Activated naive CD8-positive, alpha-beta T cell treated with anti-CD3 and anti-CD28 coated beads, Interleukin-2, amount 10 ng/mL, durations not matched to agents 7 days and 5 days (primary cell): Measurements from ENCODE around the gene TMEM14B. TPM values are rescaled to one million over a fixed set of nuclear protein-coding genes. Genes with fewer than 3 reads are reported as not detected.
"Not testable (repeated sequence)": the region's sequence is repeated elsewhere in the genome, so short reads cannot be mapped to it uniquely, and the experiment has no call there.

Source experiments
- ATAC-seq: fragments of 150-1000 bp; cut with Tn5 transposase; one replicate; pipeline ENCODE4 v1.10.0; 2021; ENCODE audit warnings: low read depth, moderate library complexity
- POLR2A ChIA-PET: fragments of 350-600 bp; sonication (Branson Sonifier 250); formaldehyde crosslinking; loops from one replicate; lab custom pipeline; 2021; ENCODE audit warnings: antibody characterized with exemption; lab: Charles Lee
- DNase-seq: peaks from one replicate; pipeline ENCODE4 v3.0.0; 2021
- H3K27ac Mint-ChIP-seq: one replicate; pipeline ENCODE4 v1.8.0; 2022; ENCODE audit warnings: mild to moderate bottlenecking, mixed read lengths
- H3K27me3 Mint-ChIP-seq: one replicate; pipeline ENCODE4 v1.8.0; 2022; ENCODE audit warnings: mild to moderate bottlenecking, moderate library complexity, mixed read lengths
- H3K36me3 Mint-ChIP-seq: one replicate; pipeline ENCODE4 v1.8.0; 2021; ENCODE audit warnings: mild to moderate bottlenecking, mixed read lengths
- H3K4me1 Mint-ChIP-seq: one replicate; pipeline ENCODE4 v1.8.0; 2021; ENCODE audit warnings: mixed read lengths
- H3K4me3 Mint-ChIP-seq: one replicate; pipeline ENCODE4 v1.8.0; 2022; ENCODE audit warnings: mild to moderate bottlenecking, moderate library complexity, mixed read lengths
- H3K9me3 Mint-ChIP-seq: one replicate; pipeline ENCODE4 v1.8.0; 2021; ENCODE audit warnings: mixed read lengths
- total RNA-seq, 2 experiments: library from RNA; stranded (reverse); gene quantifications; one replicate each; pipeline ENCODE4 v1.2.3, GENCODE V29; 2021

TMEM14B gene
- 10 to 100 TPM; 81.6 to 90.7 TPM for total RNA-seq

DNA sequence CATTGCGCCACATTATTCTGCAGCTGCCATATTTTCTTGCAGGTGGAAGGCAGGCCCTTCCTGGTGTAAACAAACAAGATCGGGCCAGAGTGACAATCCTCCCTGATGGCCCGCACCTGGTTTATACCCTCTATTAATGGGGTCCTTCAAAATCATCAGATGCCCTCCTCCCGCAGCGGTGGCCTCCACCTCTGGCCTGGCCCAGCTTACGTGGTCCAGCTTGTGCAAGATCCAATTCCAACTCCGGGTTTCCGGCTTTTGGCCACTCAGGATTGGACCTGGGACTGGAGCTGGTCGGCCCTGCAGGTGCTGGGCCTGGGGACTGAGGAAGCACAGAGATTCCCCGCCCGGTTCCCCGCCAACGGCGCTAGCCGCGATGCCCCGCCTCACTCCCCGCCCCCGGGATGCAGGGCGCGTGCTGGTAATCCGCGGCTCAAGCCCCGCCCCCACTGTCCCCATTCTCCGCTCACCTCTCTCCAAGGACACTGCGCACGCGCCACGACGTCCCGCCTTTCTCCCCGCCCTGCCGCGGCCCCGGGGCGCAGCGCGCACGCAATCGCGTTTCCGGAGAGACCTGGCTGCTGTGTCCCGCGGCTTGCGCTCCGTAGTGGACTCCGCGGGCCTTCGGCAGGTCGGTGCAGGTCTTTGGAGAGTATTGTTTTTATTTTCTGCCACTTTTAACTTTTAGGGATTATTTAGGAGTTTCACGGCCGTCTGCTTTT is at the start of gene TMEM14B:
TSS of gene TMEM14B (plus strand) at position 555 of the 722 bp plus-strand sequence. CDS start 1,441 bp downstream, outside the sequence.
- peak within 1 kb of the TSS; percentile 86 for H3K27ac Mint-ChIP-seq
- no peaks in the 10 kb centered on the region for H3K27me3 Mint-ChIP-seq
- POLR2A ChIA-PET = interaction anchor here (0.7 to 3.9 kb wide), 7 partner anchors 14 to 219 kb away, joined by 3 to 42 read pairs (median 5); partner anchors contain the start of genes C6orf52, PAK1IP1 and TMEM14C
- DNase-seq = peak; percentile 100
- H3K4me3 Mint-ChIP-seq = peak within 1 kb of the TSS; percentile 97
- peak; percentile 98 for ATAC-seq
- peaks cover 23% of the 10 kb centered on the region for H3K36me3 Mint-ChIP-seq
- peaks cover 33% of the 10 kb centered on the region for H3K4me1 Mint-ChIP-seq
- no peaks in the 10 kb centered on the region for H3K9me3 Mint-ChIP-seq

DNA sequence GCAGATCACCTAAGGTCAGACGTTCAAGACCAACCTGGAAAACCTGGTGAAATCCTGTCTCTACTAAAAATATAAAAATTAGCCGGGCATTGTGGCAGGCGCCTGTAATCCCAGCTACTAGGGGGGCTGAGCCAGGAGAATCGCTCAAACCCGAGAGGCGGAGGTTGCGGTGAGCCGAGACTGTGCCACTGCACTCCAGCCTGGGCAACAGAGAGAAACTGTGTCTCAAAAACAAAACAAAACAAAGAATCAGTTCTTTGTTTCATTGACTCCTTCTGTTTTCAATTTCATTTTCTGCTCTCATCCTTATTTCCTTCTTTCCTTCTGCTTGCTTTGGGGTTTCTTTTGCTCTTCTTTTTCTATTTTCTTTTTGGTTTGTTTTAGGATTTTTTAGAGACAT is 33.6 kb upstream of the TMEM14B start:
- Mint-ChIP-seq H3K27me3 (no peaks in the 10 kb centered on the region), H3K9me3 (peaks cover 5% of the 10 kb centered on the region), H3K27ac (no peak overlapping the region), H3K4me1 (peaks cover 4% of the 10 kb centered on the region), H3K4me3 (no peak overlapping the region), H3K36me3 (peaks cover 10% of the 10 kb centered on the region)
- ATAC-seq = no peak
- POLR2A ChIA-PET = interaction anchor here (0.6 to 1.0 kb wide), 3 partner anchors 19 to 136 kb away, joined by 3 to 4 read pairs (median 4); partner anchors contain the start of genes C6orf52 and PAK1IP1
- DNase-seq = no peak

GRCh38 chr6:10719296-10719963 is 28.2 kb upstream of the TMEM14B start:
- H3K9me3 Mint-ChIP-seq = peaks cover 11% of the 10 kb centered on the region
- H3K27me3 Mint-ChIP-seq = no peaks in the 10 kb centered on the region
- H3K4me1 Mint-ChIP-seq = peaks cover 30% of the 10 kb centered on the region
- ATAC-seq = peak; percentile 14
- POLR2A ChIA-PET = interaction anchor here (0.6 to 7.5 kb wide), 9 partner anchors 9 to 209 kb away, joined by 3 to 90 read pairs (median 9); partner anchors contain the start of genes C6orf52, PAK1IP1 and TMEM14B
- H3K27ac Mint-ChIP-seq = peak overlapping the region; percentile 96
- peak overlapping the region; percentile 92 for H3K4me3 Mint-ChIP-seq
- peak; percentile 47 for DNase-seq
- peaks cover 12% of the 10 kb centered on the region for H3K36me3 Mint-ChIP-seq

DNA sequence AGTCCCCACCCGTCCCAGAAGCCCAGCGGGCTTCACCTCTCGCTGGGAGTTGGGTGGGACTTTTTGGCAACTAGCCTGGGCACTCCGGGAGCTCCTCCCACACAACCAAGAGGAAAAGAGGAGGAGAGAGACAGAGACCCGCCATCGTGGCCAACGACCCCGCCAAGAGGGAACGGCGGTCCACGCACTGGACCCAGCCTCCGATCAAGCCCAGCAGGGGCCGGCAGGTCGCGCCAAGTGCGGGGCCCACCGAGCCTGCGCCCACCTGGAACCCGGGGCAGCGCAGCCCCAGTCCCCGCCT is 27.7 kb upstream of the TMEM14B start:
- DNase-seq (no peak), ATAC-seq (no peak)
- Mint-ChIP-seq H3K4me1 (peaks cover 29% of the 10 kb centered on the region), H3K36me3 (peaks cover 12% of the 10 kb centered on the region), H3K27ac (peak overlapping the region; percentile 96), H3K9me3 (peaks cover 11% of the 10 kb centered on the region), H3K27me3 (no peaks in the 10 kb centered on the region), H3K4me3 (peak overlapping the region; percentile 92)
- POLR2A ChIA-PET = interaction anchor here (0.6 to 7.5 kb wide), 11 partner anchors 9 to 209 kb away, joined by 3 to 90 read pairs (median 8); partner anchors contain the start of genes C6orf52, PAK1IP1 and TMEM14B

- DNase-seq (peak; percentile 83), ATAC-seq (peak; percentile 53)
- H3K36me3 Mint-ChIP-seq = peaks cover 12% of the 10 kb centered on the region
- peaks cover 31% of the 10 kb centered on the region for H3K4me1 Mint-ChIP-seq
- H3K27me3 Mint-ChIP-seq = no peaks in the 10 kb centered on the region
- peak overlapping the region; percentile 92 for H3K4me3 Mint-ChIP-seq
- peak overlapping the region; percentile 96 for H3K27ac Mint-ChIP-seq
- peaks cover 11% of the 10 kb centered on the region for H3K9me3 Mint-ChIP-seq
- POLR2A ChIA-PET = interaction anchor here (0.6 to 7.5 kb wide), 16 partner anchors 10 to 209 kb away, joined by 3 to 90 read pairs (median 4); partner anchors contain the start of genes C6orf52, PAK1IP1 and TMEM14B
Measured at GRCh38 chr6:10720265-10720959, 27.2 kb upstream of the TMEM14B start.

DNA sequence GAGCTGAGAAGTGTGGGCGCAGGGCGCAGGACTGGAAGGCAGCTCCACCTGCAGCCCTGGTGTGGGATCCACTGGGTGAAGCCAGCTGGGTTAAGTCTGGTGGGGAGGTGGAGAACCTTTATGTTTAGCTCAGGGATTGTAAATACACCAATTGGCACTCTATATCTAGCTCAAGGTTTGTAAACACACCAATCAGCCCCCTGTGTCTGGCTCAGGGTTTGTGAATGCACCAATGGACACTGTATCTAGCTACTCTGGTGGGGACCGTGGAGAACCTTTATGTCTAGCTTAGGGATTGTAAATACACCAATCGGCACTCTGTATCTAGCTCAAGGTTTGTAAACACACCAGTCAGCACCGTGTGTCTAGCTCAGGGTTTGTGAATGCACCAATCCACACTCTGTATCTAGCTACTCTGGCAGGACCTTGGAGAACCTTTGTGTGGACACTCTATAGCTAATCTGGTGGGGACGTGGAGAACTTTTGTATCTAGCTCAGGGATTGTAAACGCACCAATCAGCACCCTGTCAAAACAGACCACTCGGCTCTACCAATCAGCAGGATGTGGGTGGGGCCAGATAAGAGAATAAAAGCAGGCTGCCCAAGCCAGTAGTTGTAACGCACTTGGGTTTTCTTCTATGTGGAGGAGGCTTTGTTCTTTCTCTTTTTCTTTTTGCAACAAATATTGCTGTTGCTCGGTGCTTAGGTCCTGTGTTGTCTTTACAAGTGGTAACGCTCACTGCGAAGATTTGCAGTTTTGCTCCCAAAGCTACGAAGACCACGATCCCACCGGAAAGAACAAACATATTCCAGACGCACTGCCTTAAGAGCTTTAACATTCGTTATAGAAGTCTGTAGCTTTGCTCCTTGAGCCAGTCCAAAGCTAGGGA is 26.4 kb upstream of the TMEM14B start:
- H3K36me3 Mint-ChIP-seq = peaks cover 12% of the 10 kb centered on the region
- H3K4me3 Mint-ChIP-seq = peak overlapping the region; percentile 92
- peaks cover 11% of the 10 kb centered on the region for H3K9me3 Mint-ChIP-seq
- H3K27ac Mint-ChIP-seq = peak overlapping the region; percentile 96
- POLR2A ChIA-PET = interaction anchor here (0.6 to 7.5 kb wide), 16 partner anchors 10 to 210 kb away, joined by 3 to 90 read pairs (median 4); partner anchors contain the start of genes C6orf52, PAK1IP1 and TMEM14B
- not testable (repeated sequence) for H3K27me3 Mint-ChIP-seq, ATAC-seq, DNase-seq
- H3K4me1 Mint-ChIP-seq = peaks cover 32% of the 10 kb centered on the region

- Mint-ChIP-seq H3K4me1 (peaks cover 32% of the 10 kb centered on the region), H3K4me3 (peak overlapping the region; percentile 92), H3K27ac (peak overlapping the region; percentile 96), H3K27me3 (no peaks in the 10 kb centered on the region), H3K36me3 (peaks cover 14% of the 10 kb centered on the region), H3K9me3 (peaks cover 11% of the 10 kb centered on the region)
- DNase-seq (no peak), ATAC-seq (no peak)
- POLR2A ChIA-PET = interaction anchor here (0.6 to 7.5 kb wide), 6 partner anchors 10 to 193 kb away, joined by 3 to 90 read pairs (median 4); partner anchors contain the start of genes C6orf52, PAK1IP1 and TMEM14B
Measured at GRCh38 chr6:10721850-10722569, 25.6 kb upstream of the TMEM14B start.

DNA sequence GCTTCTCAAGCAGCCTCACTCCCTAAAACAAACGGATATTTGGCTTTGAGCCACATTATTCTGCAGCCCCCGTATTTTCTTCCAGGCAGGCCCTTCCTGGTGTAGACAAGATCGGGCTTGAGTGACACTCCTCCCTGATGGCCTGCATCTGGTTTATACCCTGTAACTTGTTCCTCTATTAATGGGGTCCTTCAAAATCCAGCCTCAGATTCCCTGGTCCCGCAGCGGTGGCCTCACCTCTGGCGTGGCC is 25.1 kb upstream of the TMEM14B start:
- peaks cover 32% of the 10 kb centered on the region for H3K4me1 Mint-ChIP-seq
- H3K27ac Mint-ChIP-seq = peak overlapping the region; percentile 96

DNA sequence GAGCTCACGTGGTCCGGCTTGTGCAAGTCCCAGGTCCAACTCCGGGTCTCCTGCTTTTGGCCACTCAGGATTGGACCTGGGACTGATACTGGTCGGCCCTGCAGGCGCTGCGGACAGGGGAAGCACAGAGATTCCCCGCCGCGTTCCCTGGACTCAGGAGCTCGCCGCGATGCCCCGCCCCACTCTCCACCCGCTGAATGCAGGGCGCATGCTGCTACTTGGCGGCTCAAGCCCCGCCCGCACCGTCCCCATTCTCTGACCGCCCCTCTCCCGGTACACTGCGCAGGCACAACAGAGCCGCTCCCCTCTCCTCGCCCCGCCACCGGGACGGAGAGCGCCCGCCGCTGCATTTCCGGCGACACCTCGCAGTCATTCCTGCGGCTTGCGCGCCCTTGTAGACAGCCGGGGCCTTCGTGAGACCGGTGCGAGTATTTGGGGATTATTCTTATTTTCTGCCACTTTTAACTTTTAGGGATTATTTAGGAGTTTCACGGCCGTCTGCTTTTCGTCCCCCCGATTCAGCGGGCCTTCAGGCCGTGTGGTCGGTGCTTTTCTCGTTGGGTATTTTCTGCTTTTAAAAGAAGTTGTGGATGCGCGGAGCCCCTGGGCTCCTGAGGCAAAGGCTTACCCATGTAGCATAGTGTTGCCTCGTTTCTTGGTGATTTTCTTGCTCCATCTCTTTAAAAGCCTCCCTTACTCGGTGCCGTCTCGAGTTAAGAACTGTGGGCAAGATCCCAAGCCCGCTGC is 24.6 kb upstream of the TMEM14B start, which contains the start of gene TMEM14C:
TSS of gene TMEM14C (plus strand) at position 251 of the 747 bp plus-strand sequence. CDS start 1,544 bp downstream, outside the sequence.
- Mint-ChIP-seq H3K4me3 (peak within 1 kb of the TSS; percentile 92), H3K36me3 (peaks cover 16% of the 10 kb centered on the region), H3K4me1 (peaks cover 34% of the 10 kb centered on the region), H3K27me3 (no peaks in the 10 kb centered on the region), H3K9me3 (peaks cover 10% of the 10 kb centered on the region), H3K27ac (peak within 1 kb of the TSS; percentile 96)
- POLR2A ChIA-PET = interaction anchor here (0.7 to 7.5 kb wide), 5 partner anchors 23 to 194 kb away, joined by 3 to 90 read pairs (median 6); partner anchors contain the start of genes C6orf52, PAK1IP1 and TMEM14B
- DNase-seq (peak; percentile 84), ATAC-seq (peak; percentile 89)

More for the DNA sequence above, 25.1 kb upstream of the TMEM14B start:
- H3K4me3 Mint-ChIP-seq = peak overlapping the region; percentile 92
- ATAC-seq = no peak
- peaks cover 11% of the 10 kb centered on the region for H3K9me3 Mint-ChIP-seq
- POLR2A ChIA-PET = interaction anchor here (1.0 to 7.5 kb wide), 3 partner anchors 24 to 194 kb away, joined by 3 to 90 read pairs (median 42); partner anchors contain the start of genes C6orf52, PAK1IP1 and TMEM14B
- H3K36me3 Mint-ChIP-seq = peaks cover 16% of the 10 kb centered on the region
- H3K27me3 Mint-ChIP-seq = no peaks in the 10 kb centered on the region
- no peak for DNase-seq

GRCh38 chr6:10723567-10723881 is 24.1 kb upstream of the TMEM14B start:
- DNase-seq (no peak), ATAC-seq (no peak)
- H3K27me3 Mint-ChIP-seq = no peaks in the 10 kb centered on the region
- H3K36me3 Mint-ChIP-seq = peaks cover 15% of the 10 kb centered on the region
- peak overlapping the region; percentile 96 for H3K27ac Mint-ChIP-seq
- H3K4me1 Mint-ChIP-seq = peaks cover 35% of the 10 kb centered on the region
- H3K9me3 Mint-ChIP-seq = peaks cover 8% of the 10 kb centered on the region
- POLR2A ChIA-PET = interaction anchor here (0.7 to 7.5 kb wide), 3 partner anchors 23 to 28 kb away, joined by 5 to 90 read pairs (median 6); partner anchors contain the start of genes C6orf52, PAK1IP1 and TMEM14B
- H3K4me3 Mint-ChIP-seq = peak overlapping the region; percentile 92

DNA sequence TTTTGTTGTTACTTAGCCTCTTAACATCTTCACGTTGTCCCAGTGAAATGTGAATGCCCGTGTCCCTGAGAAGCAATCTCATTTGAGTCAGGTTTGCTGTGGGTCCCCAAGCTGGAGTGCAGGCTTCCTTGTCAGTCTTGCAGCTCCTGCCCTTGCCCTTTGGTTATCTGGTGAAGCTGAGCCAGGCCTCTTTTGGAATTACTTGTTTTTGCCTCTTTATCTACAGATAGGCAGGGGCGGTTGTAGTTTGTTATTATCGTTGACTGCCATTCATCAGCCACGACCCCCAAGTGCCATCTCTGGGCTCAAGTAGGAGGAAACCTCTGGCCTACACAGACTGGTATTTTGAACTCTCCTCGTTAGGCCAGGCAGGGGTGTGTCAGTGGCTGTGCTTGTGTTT is 22.6 kb upstream of the TMEM14B start:
- Mint-ChIP-seq H3K27me3 (no peaks in the 10 kb centered on the region), H3K9me3 (no peaks in the 10 kb centered on the region), H3K4me1 (peaks cover 31% of the 10 kb centered on the region), H3K36me3 (peaks cover 10% of the 10 kb centered on the region), H3K27ac (no peak overlapping the region), H3K4me3 (no peak overlapping the region)
- POLR2A ChIA-PET = no interaction called here
- no peak for ATAC-seq
- DNase-seq = no peak
